Measurements from ENCODE around the gene CDADC1.
"Not testable (repeated sequence)": the region's sequence is repeated elsewhere in the genome, so short reads cannot be mapped to it uniquely, and the experiment has no call there.

CDADC1 gene

DNA sequence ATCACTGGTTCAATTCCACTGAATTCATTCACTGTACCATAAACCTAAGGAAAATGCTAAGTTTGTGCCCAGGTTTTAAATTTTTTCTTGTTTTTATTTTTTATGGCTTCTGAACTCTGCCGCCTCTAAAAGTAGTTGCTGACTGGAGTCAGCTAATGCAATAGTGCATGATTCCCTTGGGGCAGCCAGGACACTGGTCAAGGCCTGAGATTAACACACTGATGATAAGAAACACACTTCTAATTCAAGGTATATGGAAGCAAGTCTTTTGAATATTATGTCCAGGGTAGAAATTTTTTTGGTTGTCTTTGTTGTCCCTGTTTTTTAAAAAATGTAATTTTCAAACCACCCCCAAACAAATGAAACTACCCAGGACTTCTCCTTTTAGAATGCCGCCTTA lies 72.2 kb downstream of the CDADC1 start:
- DNase-seq: no peak

DNA sequence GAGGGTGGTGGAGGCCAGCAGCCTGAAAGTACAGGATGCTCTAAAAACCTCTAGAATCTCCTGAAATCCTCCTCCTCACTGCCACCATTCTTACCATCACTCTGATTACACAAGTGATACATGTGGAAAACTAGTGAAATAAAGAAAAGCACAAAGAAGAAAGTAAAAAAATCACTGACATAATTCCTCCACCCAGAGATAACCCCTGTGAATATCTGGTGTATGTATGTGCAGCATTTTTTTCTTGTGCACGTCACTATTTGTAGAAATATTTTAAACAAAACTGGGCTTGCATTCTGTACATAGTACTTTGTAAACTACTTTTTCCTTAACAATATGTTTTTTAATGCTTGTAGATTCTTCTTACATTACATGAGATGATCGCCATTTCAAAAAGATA lies 73.2 kb downstream of the CDADC1 start:
- DNase-seq: no peak

DNA sequence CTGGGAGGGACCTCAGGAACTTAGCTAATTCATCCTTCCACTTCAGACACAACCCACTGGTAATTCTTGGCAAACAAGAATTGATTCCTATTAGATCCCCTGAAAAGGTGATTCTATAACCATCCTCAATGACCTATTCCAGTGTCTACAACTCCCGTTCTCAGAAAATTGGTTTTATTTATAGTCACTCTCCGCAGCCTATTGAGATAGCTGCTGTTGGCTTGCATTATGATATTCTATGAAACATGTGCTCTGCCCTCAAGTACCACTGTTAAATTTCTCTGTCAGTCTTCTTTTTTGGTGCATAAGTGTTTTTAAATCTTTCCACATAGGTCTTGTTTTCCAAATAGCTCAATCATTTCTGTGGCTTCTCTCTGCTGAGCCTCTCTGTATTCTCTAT lies 75.0 kb downstream of the CDADC1 start:
- no peak for DNase-seq

DNA sequence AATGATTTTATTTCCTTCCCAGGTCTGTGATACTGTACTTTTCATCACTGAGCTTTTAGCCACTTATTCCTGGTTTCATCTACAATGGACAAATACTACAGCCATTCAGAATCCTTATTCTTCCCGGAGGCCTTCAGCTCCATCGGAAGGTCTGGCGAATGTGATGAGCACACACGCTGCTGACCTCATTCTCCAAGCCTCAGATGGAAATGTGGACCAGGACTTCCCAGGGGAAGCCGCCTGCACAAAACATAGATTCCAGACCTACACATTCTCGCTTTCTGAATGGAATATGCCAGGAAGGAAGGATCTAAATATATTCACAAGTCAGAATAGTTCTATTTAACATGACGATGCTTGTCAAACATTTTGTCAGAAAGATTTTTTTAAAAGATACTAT lies 75.6 kb downstream of the CDADC1 start:
- no peak for DNase-seq

DNA sequence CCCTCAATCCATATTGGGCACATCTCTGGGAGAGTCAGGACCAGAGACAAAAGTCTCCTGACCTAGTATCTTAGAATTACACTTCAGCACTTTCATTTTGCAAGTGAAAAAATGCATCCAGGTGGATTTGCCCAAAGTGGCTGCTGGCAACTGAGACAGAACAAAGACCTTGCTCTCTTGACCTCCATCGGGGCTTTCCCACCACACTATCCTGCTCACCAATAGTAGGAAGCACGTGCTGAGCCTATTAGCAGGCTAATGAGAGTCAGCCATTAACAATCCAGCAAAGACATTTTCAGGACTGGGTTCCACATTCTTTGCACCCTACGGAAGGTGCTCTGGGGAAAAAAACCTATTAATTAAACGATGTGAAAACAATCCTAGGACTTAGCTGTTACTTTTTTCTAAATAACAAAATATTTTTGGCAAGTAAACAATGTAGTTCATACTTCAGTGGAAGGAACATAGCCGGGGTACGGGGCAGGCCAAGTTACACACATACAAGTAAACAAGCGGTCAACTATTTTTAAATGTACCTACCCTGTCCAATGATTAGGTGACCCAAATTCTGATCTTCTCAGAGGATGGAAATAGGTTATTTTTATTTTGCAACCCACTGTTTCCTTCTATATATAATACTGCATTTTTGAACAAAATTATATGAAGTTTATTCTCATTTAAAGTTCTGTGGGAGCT lies 78.6 kb downstream of the CDADC1 start:
- DNase-seq: no peak

DNA sequence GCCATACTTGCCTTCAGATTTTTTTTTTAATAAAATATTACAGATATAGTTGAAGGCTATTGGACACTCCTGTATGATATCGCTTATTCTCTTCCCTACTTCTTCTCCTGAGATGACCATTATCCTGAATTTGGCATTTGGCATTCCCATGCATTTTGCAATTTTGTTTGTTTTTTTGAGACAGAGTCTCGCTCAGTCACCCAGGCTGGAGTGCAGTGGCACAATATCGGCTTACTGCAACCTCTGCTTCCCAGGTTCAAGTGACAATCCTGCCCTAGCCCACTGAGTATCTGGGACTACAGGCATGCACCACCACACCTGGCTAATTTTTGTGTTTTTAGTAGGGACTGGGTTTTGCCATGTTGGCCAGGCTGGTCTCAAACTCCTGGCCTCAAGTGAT lies 79.4 kb downstream of the CDADC1 start:
- not testable (repeated sequence) for DNase-seq

DNA sequence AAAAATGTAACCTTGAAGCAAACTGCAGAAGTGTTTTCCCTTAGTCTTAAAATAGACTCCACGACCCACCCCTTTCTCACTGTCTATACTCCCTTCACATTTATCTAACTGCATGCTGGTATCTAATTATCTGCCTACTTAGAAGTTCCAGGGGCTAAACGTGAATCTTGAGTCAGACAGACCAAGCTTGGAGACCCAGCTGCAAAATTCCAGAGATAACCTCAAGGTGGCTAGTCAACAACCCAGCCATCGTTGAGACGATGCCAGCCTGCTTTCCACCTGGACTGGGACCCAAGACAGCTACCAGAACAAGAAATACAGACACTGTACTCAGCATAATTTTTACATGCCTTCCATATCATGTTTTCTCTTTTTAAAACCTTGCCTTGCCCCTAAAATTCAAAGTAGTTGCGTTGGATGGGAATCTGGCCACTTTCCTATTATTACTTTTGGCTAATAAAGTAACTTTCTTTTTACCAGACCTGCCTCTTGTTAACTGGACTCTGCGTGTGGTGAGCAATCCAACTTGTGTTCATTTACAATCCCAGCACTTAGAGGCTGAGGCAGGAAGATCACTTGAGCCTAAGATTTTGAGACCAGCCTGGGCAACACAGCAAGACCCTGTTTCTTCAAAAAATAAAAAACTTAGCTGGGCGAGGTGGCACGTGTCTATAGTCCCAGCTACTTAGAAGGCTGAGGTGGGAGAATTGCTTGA lies 82.3 kb downstream of the CDADC1 start:
- no peak for DNase-seq

DNA sequence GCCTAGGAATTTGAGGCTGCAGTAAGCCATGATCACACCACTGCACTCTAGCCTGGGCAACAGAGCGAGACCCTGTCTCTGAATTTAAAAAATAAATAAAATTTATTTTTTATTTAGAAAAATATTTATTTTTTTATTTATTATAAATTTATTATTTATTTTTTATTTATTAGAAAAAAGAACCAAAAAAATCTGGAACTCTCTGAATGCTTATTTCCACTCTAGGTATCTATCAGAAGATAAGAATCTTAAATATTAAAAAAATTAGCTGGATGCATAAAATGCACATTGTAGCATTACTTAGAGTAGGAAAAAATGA lies 82.8 kb downstream of the CDADC1 start:
- DNase-seq: no peak

DNA sequence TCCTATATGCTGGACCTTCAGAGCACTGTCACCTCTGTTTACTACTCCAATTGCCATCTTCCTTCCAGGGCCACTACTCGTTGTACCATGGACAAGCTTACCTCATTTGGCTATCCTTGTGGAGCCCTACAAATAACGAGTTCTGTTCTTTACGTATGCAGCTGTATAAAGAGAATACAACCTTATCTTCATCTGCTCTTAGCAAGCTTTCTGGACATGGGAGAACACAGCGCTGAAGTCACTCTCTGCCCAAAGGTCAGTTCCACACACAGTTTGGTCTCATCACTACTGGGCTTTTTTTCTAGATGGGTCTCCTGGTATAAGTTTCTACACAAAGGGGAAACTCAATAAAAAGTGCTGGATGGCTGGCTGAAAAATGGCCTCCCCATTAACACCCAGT lies 88.9 kb downstream of the CDADC1 start:
- no peak for DNase-seq

DNA sequence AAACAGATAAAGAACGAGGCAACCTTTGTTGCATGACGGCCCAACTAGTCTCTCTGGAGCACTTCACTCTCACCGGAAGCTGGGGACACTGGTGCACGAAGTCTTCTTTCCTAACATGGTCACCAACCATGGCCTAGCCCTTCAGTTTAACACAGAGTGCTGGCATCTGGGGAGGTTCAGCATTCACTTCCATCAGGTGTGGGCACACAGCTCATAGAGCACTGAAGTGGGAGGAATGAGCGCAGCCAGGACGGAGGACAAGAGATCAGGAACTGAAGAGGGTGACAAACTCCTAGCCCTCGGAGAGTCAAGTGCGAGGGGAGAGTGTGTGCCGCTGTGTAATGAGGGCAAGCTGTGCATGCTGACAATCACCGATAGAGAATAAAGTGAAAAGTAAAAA lies 92.4 kb downstream of the CDADC1 start:
- DNase-seq: no peak

DNA sequence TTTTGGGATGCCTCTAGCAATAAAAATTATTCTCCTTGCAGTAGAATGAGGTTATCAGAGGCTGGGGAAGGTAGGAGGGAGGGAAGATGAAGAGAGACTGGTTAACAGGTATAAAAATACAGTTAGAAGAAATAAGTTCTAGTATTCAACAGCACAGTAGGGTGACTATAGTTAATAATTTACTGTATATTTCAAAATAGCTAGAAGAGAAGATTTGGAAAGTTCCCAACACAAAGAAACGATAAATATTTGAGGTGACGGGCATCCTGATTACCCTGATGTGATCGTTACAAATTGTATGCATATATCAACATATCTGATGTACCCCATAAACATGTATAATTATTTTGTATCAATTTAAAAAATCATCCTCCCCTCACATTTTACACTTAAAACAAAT lies 93.8 kb downstream of the CDADC1 start:
- DNase-seq: no peak

DNA sequence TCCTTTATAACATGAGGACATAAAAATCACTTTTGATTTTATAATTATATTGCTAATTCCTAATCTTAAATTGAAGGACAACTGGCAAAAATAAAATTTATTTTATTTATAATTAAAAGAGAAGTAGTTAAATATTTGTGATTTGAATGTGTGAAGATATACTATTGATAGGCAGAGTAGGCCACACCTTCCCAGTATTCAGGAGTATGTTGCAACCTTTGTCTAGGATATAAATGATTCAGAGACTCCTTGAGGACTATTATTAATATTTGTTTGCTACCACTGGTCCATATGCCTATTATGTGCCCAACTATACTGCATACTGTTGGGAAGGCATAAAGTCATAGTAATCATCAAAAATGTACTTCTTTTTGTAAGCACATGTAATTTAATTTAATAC lies 94.2 kb downstream of the CDADC1 start:
- no peak for DNase-seq

DNA sequence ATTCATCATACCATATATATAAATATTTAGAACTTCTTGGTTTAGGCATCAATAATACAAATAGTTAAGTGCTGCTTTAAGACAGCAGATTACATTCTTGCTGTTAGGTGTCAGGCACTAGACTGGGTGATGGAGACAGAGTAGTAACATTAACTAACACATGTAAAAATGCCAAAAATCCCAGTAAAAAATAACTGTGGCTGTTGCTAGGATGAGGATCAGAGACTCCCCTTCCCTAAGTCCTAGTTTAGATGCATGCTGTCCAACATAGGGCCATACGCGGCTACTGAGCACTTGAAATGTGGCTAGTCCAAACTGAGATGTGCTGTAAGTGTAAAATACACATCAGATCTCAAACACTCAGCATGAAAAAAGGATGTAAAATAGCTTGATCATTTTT lies 94.7 kb downstream of the CDADC1 start:
- no peak for DNase-seq
